Kidney epithelial cell (primary cell): ENCODE data around the gene PLBD1. TPM values are rescaled to one million over a fixed set of nuclear protein-coding genes. Genes with fewer than 3 reads are reported as not detected.

Experiments used
- DNase-seq: peaks from one replicate; pipeline ENCODE4 v3.0.0-alpha.2; 2010; ENCODE audit warnings: low read depth
- H3K27me3 ChIP-seq: 2 replicates; pipeline ENCODE4 v1.6.0; 2011; ENCODE audit warnings: low read length; ENCODE audit not compliant: control insufficient read depth, insufficient read depth
- H3K36me3 ChIP-seq: 2 replicates; pipeline ENCODE4 v1.5.1; 2011; ENCODE audit warnings: low read length; ENCODE audit not compliant: control insufficient read depth, insufficient read depth
- H3K4me3 ChIP-seq: 2 replicates; pipeline ENCODE4 v1.5.1; 2011; ENCODE audit warnings: low read depth, mild to moderate bottlenecking, control low read depth, low read length
- total RNA-seq: library from RNA; depleted of rRNA; stranded (reverse); fragments of >200 nt; gene quantifications from 2 replicates; pipeline ENCODE4 v1.2.3, GENCODE V29; 2015
- TF ChIP-seq, protein P1 (sequence below): IDR thresholded peaks from 2 replicates; pipeline ENCODE4 v1.5.1; 2011; ENCODE audit warnings: mild to moderate bottlenecking, moderate library complexity, low read length, control low read depth, inconsistent platforms; ENCODE audit not compliant: insufficient read depth, poor library complexity, severe bottlenecking

PLBD1 gene
- total RNA-seq, 1 donor from 2014 or later = 6.6 TPM

DNA sequence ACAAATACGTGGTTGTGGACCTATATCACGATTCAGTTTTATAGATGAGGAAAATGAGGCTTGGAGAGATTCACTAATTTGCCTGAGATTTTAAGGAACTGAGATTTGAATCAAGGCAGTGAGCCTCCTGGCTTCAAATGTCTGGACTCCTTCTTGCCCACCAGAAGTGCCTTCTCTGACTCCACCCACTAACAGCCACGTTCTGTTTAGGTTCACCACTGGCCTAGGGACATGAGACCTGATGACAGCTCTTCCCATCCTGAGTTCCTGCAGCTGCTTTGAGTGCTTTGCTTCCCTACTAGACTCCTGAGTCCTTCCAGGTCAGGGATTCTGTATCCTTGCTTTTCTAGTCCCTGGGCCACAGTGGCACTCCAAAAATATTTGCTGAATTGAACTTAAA, 57.1 kb downstream of the PLBD1 start:
- TF ChIP-seq, protein P1, sequence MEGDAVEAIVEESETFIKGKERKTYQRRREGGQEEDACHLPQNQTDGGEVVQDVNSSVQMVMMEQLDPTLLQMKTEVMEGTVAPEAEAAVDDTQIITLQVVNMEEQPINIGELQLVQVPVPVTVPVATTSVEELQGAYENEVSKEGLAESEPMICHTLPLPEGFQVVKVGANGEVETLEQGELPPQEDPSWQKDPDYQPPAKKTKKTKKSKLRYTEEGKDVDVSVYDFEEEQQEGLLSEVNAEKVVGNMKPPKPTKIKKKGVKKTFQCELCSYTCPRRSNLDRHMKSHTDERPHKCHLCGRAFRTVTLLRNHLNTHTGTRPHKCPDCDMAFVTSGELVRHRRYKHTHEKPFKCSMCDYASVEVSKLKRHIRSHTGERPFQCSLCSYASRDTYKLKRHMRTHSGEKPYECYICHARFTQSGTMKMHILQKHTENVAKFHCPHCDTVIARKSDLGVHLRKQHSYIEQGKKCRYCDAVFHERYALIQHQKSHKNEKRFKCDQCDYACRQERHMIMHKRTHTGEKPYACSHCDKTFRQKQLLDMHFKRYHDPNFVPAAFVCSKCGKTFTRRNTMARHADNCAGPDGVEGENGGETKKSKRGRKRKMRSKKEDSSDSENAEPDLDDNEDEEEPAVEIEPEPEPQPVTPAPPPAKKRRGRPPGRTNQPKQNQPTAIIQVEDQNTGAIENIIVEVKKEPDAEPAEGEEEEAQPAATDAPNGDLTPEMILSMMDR = no peak
- H3K36me3 ChIP-seq = no peaks in the 10 kb centered on the region
- H3K4me3 ChIP-seq = no peak overlapping the region
- H3K27me3 ChIP-seq = no peaks in the 10 kb centered on the region
- no peak for DNase-seq

DNA sequence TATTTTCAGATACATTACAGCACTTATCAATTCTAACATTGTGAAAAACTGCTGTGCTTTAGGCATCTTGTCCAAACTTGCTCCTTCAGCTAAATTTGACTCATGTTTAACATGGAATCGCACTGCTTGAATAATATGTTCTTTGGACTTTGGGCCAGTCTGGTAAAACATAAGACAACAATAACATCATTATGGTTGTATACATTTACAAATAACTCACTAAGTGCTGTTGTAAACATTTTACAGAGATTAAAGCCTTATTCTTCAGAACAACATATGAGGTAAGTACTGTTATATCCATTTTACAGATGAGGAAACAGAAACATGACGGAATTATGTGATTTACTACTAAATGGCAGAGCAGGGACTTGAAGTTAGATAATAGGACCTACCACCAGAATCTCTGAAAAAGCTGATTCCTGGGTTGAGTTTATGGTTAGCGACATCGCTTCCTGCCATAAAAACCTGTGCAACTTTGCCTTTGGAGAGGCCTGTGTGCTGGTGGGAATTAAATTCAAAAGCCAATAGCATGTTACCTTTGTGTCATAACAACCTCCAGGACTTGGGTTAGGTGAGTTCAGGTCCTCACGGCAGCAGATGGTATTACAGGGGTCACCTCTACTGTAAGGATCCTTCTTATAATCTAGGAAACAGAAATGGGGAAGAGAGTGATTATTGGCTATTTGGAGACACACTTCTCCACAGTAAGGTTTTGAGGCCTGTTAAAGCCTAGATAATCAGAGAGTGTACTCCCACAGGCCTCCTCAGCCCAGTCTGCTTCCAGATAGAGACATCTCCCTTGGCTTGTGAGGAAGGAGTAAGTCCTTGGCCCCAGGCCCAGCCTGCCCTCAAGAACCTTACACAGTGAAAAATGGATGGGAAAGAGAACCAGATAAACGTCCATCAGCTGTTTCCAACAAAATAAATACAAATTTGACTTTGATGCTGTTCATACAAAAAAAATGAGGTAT, 61.8 kb downstream of the PLBD1 start:
- no peaks in the 10 kb centered on the region for H3K27me3 ChIP-seq

DNA sequence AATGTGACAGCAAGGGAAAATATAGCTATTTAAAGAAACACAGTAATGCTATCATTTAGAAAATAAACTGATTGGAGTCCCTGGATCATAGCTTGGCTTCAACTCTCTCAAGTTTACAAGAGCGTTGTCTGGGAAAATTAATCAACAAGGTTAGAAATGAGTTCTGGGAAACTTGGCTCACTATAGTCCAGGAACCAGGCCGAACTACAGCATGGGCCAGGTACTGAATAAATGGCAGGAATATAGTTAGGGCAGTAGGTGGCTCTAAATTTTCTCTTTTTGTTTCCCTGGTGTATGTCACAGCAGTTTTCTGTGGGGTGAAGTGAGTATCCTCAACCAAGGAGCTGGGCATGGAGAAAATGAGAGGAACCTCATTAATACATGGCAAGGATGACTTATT, 72.4 kb downstream of the PLBD1 start:
- Histone ChIP-seq H3K27me3 (no peaks in the 10 kb centered on the region), H3K4me3 (no peak overlapping the region), H3K36me3 (peaks cover 3% of the 10 kb centered on the region)
- no peak for DNase-seq
- TF ChIP-seq, protein P1 = no peak

More for the DNA sequence above, 61.8 kb downstream of the PLBD1 start:
- TF ChIP-seq, protein P1 = no peak
- no peak for DNase-seq
- Histone ChIP-seq H3K4me3 (no peak overlapping the region), H3K36me3 (no peaks in the 10 kb centered on the region)

DNA sequence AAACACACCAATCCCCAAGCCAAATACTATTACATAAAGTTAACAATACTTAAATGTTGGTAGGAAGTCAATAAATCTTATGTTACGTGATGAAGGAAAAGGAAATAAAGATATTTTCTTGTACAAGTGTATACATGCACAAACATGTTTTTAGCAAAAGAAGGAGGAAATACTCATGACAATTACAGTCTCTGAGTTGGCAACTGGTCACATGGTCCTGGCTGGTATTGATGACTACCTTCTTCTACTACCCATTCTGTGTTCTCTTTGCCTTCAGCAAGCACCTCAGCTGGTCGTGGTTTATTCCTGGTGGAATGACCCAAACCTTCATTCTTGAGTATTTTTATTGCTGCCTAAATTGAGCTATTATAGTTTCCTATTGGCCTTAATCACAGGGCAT, 84.8 kb downstream of the PLBD1 start:
- no peak for DNase-seq
- TF ChIP-seq, protein P1 = no peak
- no peak overlapping the region for H3K4me3 ChIP-seq
- no peaks in the 10 kb centered on the region for H3K27me3 ChIP-seq
- H3K36me3 ChIP-seq = peaks cover 3% of the 10 kb centered on the region

DNA sequence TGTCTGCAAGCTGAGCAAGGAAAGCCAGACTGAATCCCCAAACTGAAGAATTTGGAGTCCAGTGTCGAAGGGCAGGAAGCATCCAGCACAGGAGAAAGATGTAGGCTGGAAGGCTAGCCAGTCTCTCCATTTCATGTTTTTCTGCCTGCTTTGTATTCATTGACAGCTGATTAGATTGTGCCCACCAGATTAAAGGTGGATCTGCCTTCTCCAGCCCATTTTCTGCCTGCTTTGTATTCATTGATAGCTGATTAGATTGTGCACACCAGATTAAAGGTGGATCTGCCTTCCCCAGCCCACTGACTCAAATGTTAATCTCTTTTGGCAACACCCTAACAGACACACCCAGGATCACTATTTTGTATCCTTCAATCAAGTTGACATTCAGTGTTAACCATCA, 85.3 kb downstream of the PLBD1 start:
- H3K27me3 ChIP-seq = no peaks in the 10 kb centered on the region
- DNase-seq = no peak
- TF ChIP-seq, protein P1 = no peak
- H3K4me3 ChIP-seq = no peak overlapping the region
- peaks cover 3% of the 10 kb centered on the region for H3K36me3 ChIP-seq

DNA sequence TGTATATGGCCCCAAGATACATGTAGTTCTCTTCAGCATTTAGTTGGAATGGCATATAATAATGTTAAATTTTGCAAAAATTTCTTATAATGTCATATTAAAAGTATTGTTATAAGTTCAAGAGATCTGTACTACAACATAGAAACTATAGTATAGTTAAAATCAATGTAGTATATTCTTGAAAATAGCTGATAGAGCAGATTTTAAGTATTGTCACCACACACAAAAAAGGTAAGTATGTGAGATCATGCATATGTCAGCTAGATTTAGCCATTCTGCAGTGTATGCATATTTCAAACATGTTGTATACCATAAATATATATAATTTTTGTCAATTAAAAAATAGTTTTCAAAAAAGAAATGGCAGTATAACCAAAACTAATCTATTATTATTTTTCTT, 86.5 kb downstream of the PLBD1 start:
- Histone ChIP-seq H3K4me3 (no peak overlapping the region), H3K36me3 (peaks cover 1% of the 10 kb centered on the region), H3K27me3 (no peaks in the 10 kb centered on the region)
- TF ChIP-seq, protein P1 = no peak
- no peak for DNase-seq
